Osteoblast (primary cell): ENCODE results near the gene POLA1. TPM values are rescaled to one million over a fixed set of nuclear protein-coding genes. Genes with fewer than 3 reads are reported as not detected.
A peak's percentile ranks its signal among the peaks of the same experiment; 100 is the strongest.

Experiments used
- DNase-seq: peaks from one replicate; pipeline ENCODE4 v3.0.0; 2011; ENCODE audit warnings: low spot score, mixed read lengths; ENCODE audit not compliant: insufficient read length; ENCODE audit errors: missing footprints
- H2AFZ ChIP-seq: 2 replicates; pipeline ENCODE4 v1.6.0; 2011; ENCODE audit warnings: mild to moderate bottlenecking, low read length
- H3K27ac ChIP-seq: 2 replicates; pipeline ENCODE4 v1.5.1; 2011; ENCODE audit warnings: mild to moderate bottlenecking, low read depth, low read length, moderate library complexity
- H3K27me3 ChIP-seq: 2 replicates; pipeline ENCODE4 v1.6.0; 2012; ENCODE audit warnings: mild to moderate bottlenecking, control low read depth, inconsistent platforms, low read length, moderate library complexity; ENCODE audit not compliant: insufficient read depth
- H3K36me3 ChIP-seq: 2 replicates; pipeline ENCODE4 v1.5.1; 2011; ENCODE audit warnings: mild to moderate bottlenecking, low read length, control low read depth, moderate library complexity; ENCODE audit not compliant: insufficient read depth
- H3K4me1 ChIP-seq: 2 replicates; pipeline ENCODE4 v1.5.1; 2011; ENCODE audit warnings: mild to moderate bottlenecking, low read length, control low read depth, moderate library complexity; ENCODE audit not compliant: insufficient read depth
- H3K4me2 ChIP-seq: 2 replicates; pipeline ENCODE4 v1.6.0; 2011; ENCODE audit warnings: mild to moderate bottlenecking, low read length; ENCODE audit not compliant: insufficient read depth
- H3K4me3 ChIP-seq: fragments of 200-600 bp; sonication (generic); 3 replicates; pipeline ENCODE4 v1.5.1; 2012; ENCODE audit warnings: mild to moderate bottlenecking, low read length, inconsistent platforms; ENCODE audit not compliant: insufficient read depth
- H3K79me2 ChIP-seq: 2 replicates; pipeline ENCODE4 v1.6.0; 2012; ENCODE audit warnings: mild to moderate bottlenecking, low read length, control low read depth, inconsistent platforms; ENCODE audit not compliant: insufficient read depth
- H3K9me3 ChIP-seq: 2 replicates; pipeline ENCODE4 v1.5.1; 2011; ENCODE audit warnings: low read depth, low read length, control low read depth
- H4K20me1 ChIP-seq: 2 replicates; pipeline ENCODE4 v1.6.0; 2012; ENCODE audit warnings: mild to moderate bottlenecking, low read length, control low read depth; ENCODE audit not compliant: insufficient read depth
- total RNA-seq: library from RNA; depleted of rRNA; stranded (reverse); fragments of >200 nt; gene quantifications from 2 replicates; pipeline ENCODE4 v1.2.3, GENCODE V29; 2012
- TF ChIP-seq, protein P1 (sequence below): IDR thresholded peaks from 2 replicates; pipeline ENCODE4 v1.5.1; 2011; ENCODE audit warnings: mild to moderate bottlenecking, low read depth, low read length, moderate library complexity; ENCODE audit errors: extremely low read depth

Gene POLA1
- total RNA-seq, 1 donor = 11.9 TPM

DNA sequence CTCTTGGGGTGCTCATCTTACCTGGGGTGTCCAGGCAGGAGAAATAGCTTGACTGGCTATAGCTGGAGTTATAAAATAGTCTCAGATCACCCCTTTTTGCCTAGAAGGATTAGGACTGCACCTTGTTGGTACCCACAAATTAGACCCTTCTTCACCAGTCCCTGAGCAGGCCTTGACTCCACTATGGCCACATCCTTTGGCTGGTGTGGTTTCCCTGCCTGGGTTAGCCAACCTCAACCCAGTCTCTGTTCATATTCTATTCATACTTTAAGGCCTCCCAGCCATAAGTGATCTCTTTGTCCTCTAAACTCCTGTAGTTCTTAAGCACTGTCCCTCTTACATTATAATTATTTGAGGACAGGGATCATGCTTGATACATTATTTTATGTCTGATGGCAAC, 252.7 kb downstream of the POLA1 start:
- H3K4me1 ChIP-seq = no peaks in the 10 kb centered on the region
- H3K79me2 ChIP-seq = no peaks in the 10 kb centered on the region
- DNase-seq = no peak
- H3K4me3 ChIP-seq = no peak overlapping the region
- H3K27ac ChIP-seq = no peak overlapping the region
- H3K36me3 ChIP-seq = no peaks in the 10 kb centered on the region
- H3K9me3 ChIP-seq = no peaks in the 10 kb centered on the region
- H3K27me3 ChIP-seq = no peaks in the 10 kb centered on the region
- no peaks in the 10 kb centered on the region for H4K20me1 ChIP-seq
- no peak overlapping the region for H3K4me2 ChIP-seq
- H2AFZ ChIP-seq = no peak overlapping the region
- TF ChIP-seq, protein P1, sequence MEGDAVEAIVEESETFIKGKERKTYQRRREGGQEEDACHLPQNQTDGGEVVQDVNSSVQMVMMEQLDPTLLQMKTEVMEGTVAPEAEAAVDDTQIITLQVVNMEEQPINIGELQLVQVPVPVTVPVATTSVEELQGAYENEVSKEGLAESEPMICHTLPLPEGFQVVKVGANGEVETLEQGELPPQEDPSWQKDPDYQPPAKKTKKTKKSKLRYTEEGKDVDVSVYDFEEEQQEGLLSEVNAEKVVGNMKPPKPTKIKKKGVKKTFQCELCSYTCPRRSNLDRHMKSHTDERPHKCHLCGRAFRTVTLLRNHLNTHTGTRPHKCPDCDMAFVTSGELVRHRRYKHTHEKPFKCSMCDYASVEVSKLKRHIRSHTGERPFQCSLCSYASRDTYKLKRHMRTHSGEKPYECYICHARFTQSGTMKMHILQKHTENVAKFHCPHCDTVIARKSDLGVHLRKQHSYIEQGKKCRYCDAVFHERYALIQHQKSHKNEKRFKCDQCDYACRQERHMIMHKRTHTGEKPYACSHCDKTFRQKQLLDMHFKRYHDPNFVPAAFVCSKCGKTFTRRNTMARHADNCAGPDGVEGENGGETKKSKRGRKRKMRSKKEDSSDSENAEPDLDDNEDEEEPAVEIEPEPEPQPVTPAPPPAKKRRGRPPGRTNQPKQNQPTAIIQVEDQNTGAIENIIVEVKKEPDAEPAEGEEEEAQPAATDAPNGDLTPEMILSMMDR = no peak

DNA sequence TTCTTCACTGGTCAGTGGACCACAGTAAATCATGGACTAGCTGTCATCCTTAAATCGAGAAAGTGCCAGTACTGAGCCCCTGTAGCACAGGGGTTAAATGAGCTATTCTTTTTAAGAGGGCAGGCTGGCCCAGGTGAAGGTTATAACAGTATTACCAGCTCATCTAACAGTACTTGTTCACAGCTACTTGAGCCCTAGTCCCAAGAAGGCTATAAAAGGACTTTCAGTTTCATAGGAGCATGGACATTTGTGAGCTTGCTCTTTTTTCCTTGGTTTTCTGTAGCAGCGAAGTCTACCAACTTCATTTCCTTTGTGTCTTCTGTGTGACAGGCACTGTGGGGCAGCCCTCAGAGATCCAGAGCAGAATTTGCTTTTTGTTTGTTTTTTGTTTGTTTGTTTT, 261.0 kb downstream of the POLA1 start:
- no peak for DNase-seq
- Histone ChIP-seq H3K4me3 (no peak overlapping the region), H3K27ac (no peak overlapping the region), H4K20me1 (no peaks in the 10 kb centered on the region), H3K36me3 (no peaks in the 10 kb centered on the region), H3K27me3 (no peaks in the 10 kb centered on the region), H2AFZ (peak overlapping the region; percentile 10), H3K79me2 (no peaks in the 10 kb centered on the region), H3K4me2 (no peak overlapping the region), H3K9me3 (no peaks in the 10 kb centered on the region), H3K4me1 (no peaks in the 10 kb centered on the region)
- TF ChIP-seq, protein P1 = no peak

DNA sequence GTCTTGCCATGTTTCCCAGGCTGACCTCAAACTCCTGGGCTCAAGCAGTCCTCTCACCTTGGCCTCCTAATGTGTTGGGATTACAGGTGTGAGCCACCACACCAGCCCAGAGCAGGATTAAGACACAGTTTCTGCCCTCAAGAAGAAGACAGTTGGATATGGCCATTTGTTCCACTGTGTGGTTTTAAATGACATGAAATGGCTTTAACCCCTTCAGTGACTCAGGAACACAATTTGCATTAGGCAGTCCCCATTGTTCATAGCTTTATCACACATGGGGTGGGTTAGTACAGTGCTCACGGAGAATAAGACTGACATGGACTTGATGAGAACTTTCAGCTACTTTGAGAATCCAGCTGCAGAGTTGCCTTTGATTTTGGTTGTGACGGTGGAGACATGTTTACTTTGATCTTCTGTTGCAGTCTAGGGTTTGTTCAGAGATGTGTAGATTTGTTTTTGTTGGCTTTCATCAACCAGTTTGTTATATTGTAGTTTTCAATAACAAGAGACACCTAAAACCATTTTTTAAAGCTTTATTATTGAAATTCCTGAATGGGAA, 261.7 kb downstream of the POLA1 start:
- Histone ChIP-seq H3K4me3 (no peak overlapping the region), H3K4me2 (no peak overlapping the region), H3K36me3 (no peaks in the 10 kb centered on the region), H3K27ac (no peak overlapping the region), H3K79me2 (no peaks in the 10 kb centered on the region), H2AFZ (no peak overlapping the region), H3K4me1 (no peaks in the 10 kb centered on the region), H3K9me3 (no peaks in the 10 kb centered on the region), H4K20me1 (no peaks in the 10 kb centered on the region), H3K27me3 (no peaks in the 10 kb centered on the region)
- TF ChIP-seq, protein P1 = no peak
- DNase-seq = no peak

DNA sequence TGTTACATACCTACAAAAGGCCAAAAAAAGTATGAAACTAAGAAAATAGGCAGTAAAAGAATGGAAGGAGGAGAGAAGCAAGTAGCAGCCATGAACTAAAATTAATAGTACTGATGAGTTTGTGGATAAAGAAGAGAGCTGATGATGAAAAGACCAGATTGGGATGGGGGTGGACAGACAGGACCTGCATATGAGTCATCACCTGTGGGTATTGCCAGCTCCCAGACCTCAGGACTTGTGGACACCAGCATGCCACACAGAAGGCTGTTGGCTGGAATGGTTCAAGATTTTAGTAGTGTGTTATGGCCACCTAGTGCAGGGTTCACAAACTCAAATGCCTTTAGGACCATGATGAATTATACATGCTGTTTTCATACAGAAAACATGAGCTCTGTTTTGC, 263.1 kb downstream of the POLA1 start:
- H3K4me2 ChIP-seq = no peak overlapping the region
- TF ChIP-seq, protein P1 = no peak
- no peaks in the 10 kb centered on the region for H3K79me2 ChIP-seq
- no peaks in the 10 kb centered on the region for H3K9me3 ChIP-seq
- H2AFZ ChIP-seq = no peak overlapping the region
- H3K36me3 ChIP-seq = no peaks in the 10 kb centered on the region
- H3K4me1 ChIP-seq = no peaks in the 10 kb centered on the region
- H4K20me1 ChIP-seq = no peaks in the 10 kb centered on the region
- H3K27ac ChIP-seq = no peak overlapping the region
- no peaks in the 10 kb centered on the region for H3K27me3 ChIP-seq
- H3K4me3 ChIP-seq = no peak overlapping the region
- no peak for DNase-seq
